HepG2 (cell line): ENCODE measurements around the gene ABHD15. TPM values are rescaled to one million over a fixed set of nuclear protein-coding genes. Genes with fewer than 3 reads are reported as not detected.

ENCODE experiments used
- ATAC-seq: fragments of 200-7000 bp; cut with Tn5 transposase; 3 replicates; pipeline ENCODE4 v1.9.1; 2020; ENCODE audit warnings: mild to moderate bottlenecking, moderate library complexity
- BruUV-seq: library from RNA; stranded (reverse); fragments of 400-500 nt; replicated peaks from 2 replicates; lab custom pipeline; 2021; lab: Mats Ljungman, UMichigan
- CTCF ChIA-PET: fragments of 300-600 bp; formaldehyde crosslinking; extraction: SDS; loops from one replicate; lab custom pipeline; 2021; ENCODE audit warnings: low total read pairs, inconsistent platforms, low intra/inter-chr PET ratio; lab: Yijun Ruan, JAX
- POLR2A ChIA-PET: fragments of 350-600 bp; sonication (Branson Sonifier 250); formaldehyde crosslinking; loops from one replicate; lab custom pipeline; 2020; ENCODE audit warnings: antibody characterized with exemption, inconsistent platforms; lab: Yijun Ruan, JAX
- DNase-seq: peaks from one replicate; pipeline ENCODE4 v3.0.0-alpha.2; 2015; ENCODE audit warnings: low spot score
- FAIRE-seq: peaks from 3 replicates; lab custom pipeline; 2011; peaks lifted over from hg19 to GRCh38; lab: Jason Lieb, UNC
- H2AFZ ChIP-seq: one replicate; pipeline ENCODE4 v1.6.1; 2011; ENCODE audit warnings: low read length, inconsistent platforms
- H3K27ac ChIP-seq: fragments of 300-600 bp; 3 replicates; pipeline ENCODE4 v1.8.0; 2011; ENCODE audit warnings: mixed run types, mild to moderate bottlenecking, mixed read lengths, low read length, inconsistent platforms; ENCODE audit not compliant: insufficient read depth; ENCODE audit errors: extremely low read length
- H3K27me3 ChIP-seq, 2 experiments: fragments of 200-600 bp in 1 of 2; 2 replicates in 1 of 2; 3 replicates in 1 of 2; pipeline versions ENCODE4 v1.6.0 to v1.8.0; 2011; ENCODE audit warnings: low read length in 2 of 2, mild to moderate bottlenecking in 2 of 2, moderate library complexity in 2 of 2, inconsistent platforms in 1 of 2; ENCODE audit not compliant: insufficient read depth in 2 of 2, control insufficient read depth in 1 of 2
- H3K36me3 ChIP-seq, 2 experiments: fragments of 200-600 bp in 1 of 2; replicated peaks in 1 of 2; 2 replicates in 1 of 2; 3 replicates in 1 of 2; pipeline versions ENCODE4 v1.5.1 to v1.8.0; 2011; ENCODE audit warnings: low read length in 2 of 2, inconsistent platforms in 1 of 2; ENCODE audit not compliant: insufficient read depth in 2 of 2, control insufficient read depth in 1 of 2
- H3K4me1 ChIP-seq: 2 replicates; pipeline ENCODE4 v1.5.1; 2012; ENCODE audit warnings: low read length, inconsistent platforms; ENCODE audit not compliant: insufficient read depth
- H3K4me2 ChIP-seq: 2 replicates; pipeline ENCODE4 v1.6.0; 2011; ENCODE audit warnings: low read depth, low read length, inconsistent platforms
- H3K4me3 ChIP-seq, 3 experiments: fragments of 200-600 bp in 1 of 3; sonication (generic), shearing (Covaris generic) in 1 of 3; replicated peaks in 1 of 3; 2 replicates each; pipeline ENCODE4 v1.5.1; 2011 to 2016; ENCODE audit warnings: low read length in 3 of 3, inconsistent platforms in 2 of 3, low read depth in 2 of 3, mild to moderate bottlenecking in 2 of 3, control low read depth in 1 of 3, mixed read lengths in 1 of 3; ENCODE audit not compliant: insufficient read depth in 1 of 3
- H3K79me2 ChIP-seq: one replicate; pipeline ENCODE4 v1.6.1; 2011; ENCODE audit warnings: low read length, inconsistent platforms; ENCODE audit not compliant: insufficient read depth
- H3K9ac ChIP-seq: 2 replicates; pipeline ENCODE4 v1.6.0; 2011; ENCODE audit warnings: mild to moderate bottlenecking, low read depth, low read length, inconsistent platforms; ENCODE audit not compliant: insufficient read depth
- H3K9me3 ChIP-seq: 2 replicates; pipeline ENCODE4 v1.5.1; 2012; ENCODE audit warnings: mild to moderate bottlenecking, low read length
- H4K20me1 ChIP-seq: 2 replicates; pipeline ENCODE4 v1.6.0; 2011; ENCODE audit warnings: inconsistent platforms, mild to moderate bottlenecking, low read length, moderate library complexity; ENCODE audit not compliant: insufficient read depth
- NFKBIZ ChIP-seq: IDR thresholded peaks from 2 replicates; pipeline ENCODE4 v1.6.1; 2018; ENCODE audit warnings: missing genetic modification reagents, missing compliant biosample characterization
- POGZ ChIP-seq: sonication (generic); formaldehyde crosslinking; IDR thresholded peaks from 2 replicates; pipeline ENCODE4 v1.4.0; 2020; ENCODE audit warnings: mild to moderate bottlenecking, missing genetic modification reagents
- TEAD2 ChIP-seq: sonication (generic); formaldehyde crosslinking; IDR thresholded peaks from 2 replicates; pipeline ENCODE4 v1.9.0; 2021; ENCODE audit warnings: missing genetic modification reagents
- ZNF205 ChIP-seq: IDR thresholded peaks from 2 replicates; pipeline ENCODE4 v1.6.1; 2018; ENCODE audit warnings: missing biosample characterization, missing genetic modification reagents
- ZNF343 ChIP-seq: sonication (generic); formaldehyde crosslinking; IDR thresholded peaks from 2 replicates; pipeline ENCODE4 v1.4.0; 2020; ENCODE audit warnings: mild to moderate bottlenecking, missing genetic modification reagents
- ZNF446 ChIP-seq: sonication (generic); formaldehyde crosslinking; IDR thresholded peaks from 2 replicates; pipeline ENCODE4 v1.5.0; 2020; ENCODE audit warnings: mild to moderate bottlenecking, missing genetic modification reagents
- ZSCAN31 ChIP-seq: sonication (generic); formaldehyde crosslinking; IDR thresholded peaks from 2 replicates; pipeline ENCODE4 v1.5.0; 2020; ENCODE audit warnings: low read depth, mild to moderate bottlenecking, missing genetic modification reagents
- WGBS: methylation state at CpG from one replicate; pipeline ENCODE4 v1.1.6; 2017; ENCODE audit warnings: low lambda C conversion rate; 5-methylcytosine and 5-hydroxymethylcytosine counted together
- in situ Hi-C: cut with HindIII; loops from 2 replicates; pipeline ENCODE4 v1.10.0; 2017; ENCODE audit warnings: low pct_unique_long_range_greater_than_20kb; ENCODE audit not compliant: extremely low pct_ligation_motif_present
- intact Hi-C: fragments of 100-400 bp; cut with micrococcal nuclease; formaldehyde crosslinking; loops from one replicate; pipeline ENCODE4 v1.10.0; 2022; ENCODE audit not compliant: unreplicated experiment
- polyA plus RNA-seq, 8 experiments: library from polyadenylated mRNA; depleted of rRNA in 3 of 8; stranded (reverse) in 7 of 8; unstranded in 1 of 8; fragments of >200 nt; fragmentation: Illumina TruSeq in 4 of 8; extraction: Trizol in 4 of 8; gene quantifications; 2 replicates each; pipeline versions ENCODE4 v1.2.1 to v1.2.3, GENCODE V29; 2011 to 2016; ENCODE audit warnings: low read depth in 4 of 8, missing spikeins in 1 of 8, mixed read lengths in 1 of 8; ENCODE audit not compliant: insufficient read depth in 1 of 8
- total RNA-seq, 5 experiments: library from RNA; depleted of rRNA; stranded (reverse); fragments of >200 nt; fragmentation: Illumina TruSeq; extraction: Trizol; gene quantifications; 2 replicates each; pipeline ENCODE4 v1.2.3, GENCODE V29; 2016; ENCODE audit warnings: low read depth in 1 of 5
- TF ChIP-seq, protein P1 (sequence below): sonication (generic); formaldehyde crosslinking; IDR thresholded peaks from 2 replicates; pipeline ENCODE4 v1.8.0; 2022; ENCODE audit warnings: mild to moderate bottlenecking, missing genetic modification reagents
- TF ChIP-seq, protein P2 (sequence below): IDR thresholded peaks from 2 replicates; pipeline ENCODE4 v1.4.0; 2020; ENCODE audit warnings: mild to moderate bottlenecking, missing genetic modification reagents
- TF ChIP-seq, protein P3 (sequence below): sonication (generic); formaldehyde crosslinking; IDR thresholded peaks from 2 replicates; pipeline ENCODE4 v1.4.0; 2020; ENCODE audit warnings: mild to moderate bottlenecking, low read depth, missing genetic modification reagents
- TF ChIP-seq, protein P4 (sequence below): IDR thresholded peaks from 2 replicates; pipeline ENCODE4 v1.6.1; 2016

The ABHD15 gene
- total and polyA plus RNA-seq, 2 of the 13 experiments (the other 11 are each of a cell fraction or from before 2014, with no cell fraction given): 2.4 to 7.7 TPM

DNA sequence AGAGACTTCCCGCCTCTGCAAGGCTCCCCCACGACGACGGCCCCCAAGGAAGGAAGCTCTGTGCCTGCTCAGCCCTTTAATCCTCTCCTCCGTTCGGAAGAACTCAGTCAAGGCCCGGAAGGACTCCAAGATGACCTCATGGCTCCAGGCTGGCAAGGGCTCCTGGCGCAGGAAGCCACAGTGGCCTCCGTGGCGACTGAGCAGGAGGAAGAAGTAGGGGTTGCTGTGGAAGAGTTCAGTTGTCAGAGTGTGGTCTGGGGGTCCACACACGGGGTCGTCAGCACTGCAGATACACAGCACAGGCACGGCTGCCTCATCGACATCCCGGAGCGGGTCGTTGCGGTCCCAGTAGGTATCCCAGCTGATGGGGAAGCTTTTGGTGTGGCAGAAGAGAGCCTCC is 4.2 kb downstream of the ABHD15 start (continued):
- no peak for TF ChIP-seq POGZ (CRISPR knock-in tag)
- no peak for TF ChIP-seq NFKBIZ (CRISPR knock-in tag)
- TF ChIP-seq ZNF446 (CRISPR knock-in tag): no peak
- no peak for TF ChIP-seq ZNF343 (CRISPR knock-in tag)
- no peak for TF ChIP-seq ZNF205 (CRISPR knock-in tag)
- TF ChIP-seq, all 625 proteins: peak for 0

DNA sequence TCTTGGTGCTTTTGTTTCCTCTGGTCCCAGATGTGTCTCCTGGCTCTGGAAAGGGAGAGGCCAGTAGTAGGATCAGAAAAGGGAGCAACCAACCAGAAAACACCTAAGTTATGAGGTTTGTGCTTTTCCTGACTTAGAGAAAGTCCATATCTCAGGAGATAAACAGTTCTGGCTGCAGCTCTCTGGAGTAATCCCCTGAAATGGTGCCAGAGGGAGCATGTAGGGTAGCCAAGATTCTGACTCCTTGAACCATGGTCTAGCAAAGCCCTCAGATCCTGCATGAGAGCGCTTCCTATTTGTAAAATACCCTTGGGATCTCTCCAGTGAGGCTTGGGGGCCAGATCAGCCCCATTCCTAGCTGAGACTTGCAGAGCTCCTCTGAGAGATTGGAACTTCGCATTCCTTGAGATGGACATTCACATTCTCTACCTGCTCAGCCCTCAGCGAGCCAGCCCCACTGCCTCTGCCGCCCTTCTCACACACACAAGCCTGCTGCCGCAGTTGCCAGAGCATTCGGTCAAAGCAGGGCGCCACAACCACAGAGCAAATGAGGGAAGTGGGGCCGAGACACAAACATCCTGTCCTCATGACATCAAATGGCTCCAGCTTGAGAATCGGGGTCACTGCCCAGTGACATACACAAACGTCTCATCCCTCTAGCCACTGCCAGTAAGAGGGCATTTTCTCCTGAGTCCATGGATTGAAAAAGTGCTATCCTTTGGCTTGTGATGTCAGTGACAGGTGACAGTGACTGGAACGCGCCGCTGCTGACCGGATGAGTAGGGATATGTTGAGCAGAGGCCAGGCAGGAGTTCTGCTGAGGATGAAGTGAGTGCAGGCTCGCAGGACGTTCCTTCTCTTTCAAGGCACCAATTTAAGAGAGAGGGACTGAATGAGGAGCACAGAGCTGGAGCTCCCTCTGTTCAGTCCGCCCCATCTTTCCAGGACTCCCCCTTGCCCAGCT is 5.0 kb downstream of the ABHD15 start:
- ChIA-PET POLR2A (interaction anchor here (1.4 kb wide), 1 partner anchor 13 kb away, joined by 3 read pairs; no protein-coding TSS in a partner anchor), CTCF (no interaction called here)
- Histone ChIP-seq H3K79me2 (no peaks in the 10 kb centered on the region), H3K27me3 (no peaks in the 10 kb centered on the region), H3K9ac (no peak overlapping the region), H3K4me3 (no peak overlapping the region), H2AFZ (no peak overlapping the region), H3K27ac (no peak overlapping the region), H3K4me1 (peaks cover 36% of the 10 kb centered on the region), H3K9me3 (no peaks in the 10 kb centered on the region), H3K4me2 (no peak overlapping the region), H4K20me1 (0 out of 2 replicates have a peak, but pooled peaks cover 5% of the 10 kb centered on the region), H3K36me3 (no peaks in the 10 kb centered on the region; a peak in 1 of 5 replicates)
- 97% methylated on average over 15 of the region's 17 CpGs for WGBS
- no peak for DNase-seq
- ATAC-seq: no peak
- no peak for FAIRE-seq
- in situ Hi-C loops (no loop called here), intact Hi-C loops (loop anchor here (10.0 kb wide), 1 partner anchor 267 kb away; the partner anchor contains the start of gene NUFIP2)
- no TSS peak for BruUV-seq
- TF ChIP-seq, protein P1, sequence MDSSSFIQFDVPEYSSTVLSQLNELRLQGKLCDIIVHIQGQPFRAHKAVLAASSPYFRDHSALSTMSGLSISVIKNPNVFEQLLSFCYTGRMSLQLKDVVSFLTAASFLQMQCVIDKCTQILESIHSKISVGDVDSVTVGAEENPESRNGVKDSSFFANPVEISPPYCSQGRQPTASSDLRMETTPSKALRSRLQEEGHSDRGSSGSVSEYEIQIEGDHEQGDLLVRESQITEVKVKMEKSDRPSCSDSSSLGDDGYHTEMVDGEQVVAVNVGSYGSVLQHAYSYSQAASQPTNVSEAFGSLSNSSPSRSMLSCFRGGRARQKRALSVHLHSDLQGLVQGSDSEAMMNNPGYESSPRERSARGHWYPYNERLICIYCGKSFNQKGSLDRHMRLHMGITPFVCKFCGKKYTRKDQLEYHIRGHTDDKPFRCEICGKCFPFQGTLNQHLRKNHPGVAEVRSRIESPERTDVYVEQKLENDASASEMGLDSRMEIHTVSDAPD (CRISPR knock-in tag): no peak
- no peak for TF ChIP-seq ZSCAN31 (CRISPR knock-in tag)
- TF ChIP-seq, protein P2, sequence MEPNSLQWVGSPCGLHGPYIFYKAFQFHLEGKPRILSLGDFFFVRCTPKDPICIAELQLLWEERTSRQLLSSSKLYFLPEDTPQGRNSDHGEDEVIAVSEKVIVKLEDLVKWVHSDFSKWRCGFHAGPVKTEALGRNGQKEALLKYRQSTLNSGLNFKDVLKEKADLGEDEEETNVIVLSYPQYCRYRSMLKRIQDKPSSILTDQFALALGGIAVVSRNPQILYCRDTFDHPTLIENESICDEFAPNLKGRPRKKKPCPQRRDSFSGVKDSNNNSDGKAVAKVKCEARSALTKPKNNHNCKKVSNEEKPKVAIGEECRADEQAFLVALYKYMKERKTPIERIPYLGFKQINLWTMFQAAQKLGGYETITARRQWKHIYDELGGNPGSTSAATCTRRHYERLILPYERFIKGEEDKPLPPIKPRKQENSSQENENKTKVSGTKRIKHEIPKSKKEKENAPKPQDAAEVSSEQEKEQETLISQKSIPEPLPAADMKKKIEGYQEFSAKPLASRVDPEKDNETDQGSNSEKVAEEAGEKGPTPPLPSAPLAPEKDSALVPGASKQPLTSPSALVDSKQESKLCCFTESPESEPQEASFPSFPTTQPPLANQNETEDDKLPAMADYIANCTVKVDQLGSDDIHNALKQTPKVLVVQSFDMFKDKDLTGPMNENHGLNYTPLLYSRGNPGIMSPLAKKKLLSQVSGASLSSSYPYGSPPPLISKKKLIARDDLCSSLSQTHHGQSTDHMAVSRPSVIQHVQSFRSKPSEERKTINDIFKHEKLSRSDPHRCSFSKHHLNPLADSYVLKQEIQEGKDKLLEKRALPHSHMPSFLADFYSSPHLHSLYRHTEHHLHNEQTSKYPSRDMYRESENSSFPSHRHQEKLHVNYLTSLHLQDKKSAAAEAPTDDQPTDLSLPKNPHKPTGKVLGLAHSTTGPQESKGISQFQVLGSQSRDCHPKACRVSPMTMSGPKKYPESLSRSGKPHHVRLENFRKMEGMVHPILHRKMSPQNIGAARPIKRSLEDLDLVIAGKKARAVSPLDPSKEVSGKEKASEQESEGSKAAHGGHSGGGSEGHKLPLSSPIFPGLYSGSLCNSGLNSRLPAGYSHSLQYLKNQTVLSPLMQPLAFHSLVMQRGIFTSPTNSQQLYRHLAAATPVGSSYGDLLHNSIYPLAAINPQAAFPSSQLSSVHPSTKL (CRISPR knock-in tag): no peak
- TF ChIP-seq TEAD2 (CRISPR knock-in tag): no peak
- TF ChIP-seq, protein P3, sequence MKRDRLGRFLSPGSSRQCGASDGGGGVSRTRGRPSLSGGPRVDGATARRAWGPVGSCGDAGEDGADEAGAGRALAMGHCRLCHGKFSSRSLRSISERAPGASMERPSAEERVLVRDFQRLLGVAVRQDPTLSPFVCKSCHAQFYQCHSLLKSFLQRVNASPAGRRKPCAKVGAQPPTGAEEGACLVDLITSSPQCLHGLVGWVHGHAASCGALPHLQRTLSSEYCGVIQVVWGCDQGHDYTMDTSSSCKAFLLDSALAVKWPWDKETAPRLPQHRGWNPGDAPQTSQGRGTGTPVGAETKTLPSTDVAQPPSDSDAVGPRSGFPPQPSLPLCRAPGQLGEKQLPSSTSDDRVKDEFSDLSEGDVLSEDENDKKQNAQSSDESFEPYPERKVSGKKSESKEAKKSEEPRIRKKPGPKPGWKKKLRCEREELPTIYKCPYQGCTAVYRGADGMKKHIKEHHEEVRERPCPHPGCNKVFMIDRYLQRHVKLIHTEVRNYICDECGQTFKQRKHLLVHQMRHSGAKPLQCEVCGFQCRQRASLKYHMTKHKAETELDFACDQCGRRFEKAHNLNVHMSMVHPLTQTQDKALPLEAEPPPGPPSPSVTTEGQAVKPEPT (CRISPR knock-in tag): no peak
- TF ChIP-seq, protein P4, sequence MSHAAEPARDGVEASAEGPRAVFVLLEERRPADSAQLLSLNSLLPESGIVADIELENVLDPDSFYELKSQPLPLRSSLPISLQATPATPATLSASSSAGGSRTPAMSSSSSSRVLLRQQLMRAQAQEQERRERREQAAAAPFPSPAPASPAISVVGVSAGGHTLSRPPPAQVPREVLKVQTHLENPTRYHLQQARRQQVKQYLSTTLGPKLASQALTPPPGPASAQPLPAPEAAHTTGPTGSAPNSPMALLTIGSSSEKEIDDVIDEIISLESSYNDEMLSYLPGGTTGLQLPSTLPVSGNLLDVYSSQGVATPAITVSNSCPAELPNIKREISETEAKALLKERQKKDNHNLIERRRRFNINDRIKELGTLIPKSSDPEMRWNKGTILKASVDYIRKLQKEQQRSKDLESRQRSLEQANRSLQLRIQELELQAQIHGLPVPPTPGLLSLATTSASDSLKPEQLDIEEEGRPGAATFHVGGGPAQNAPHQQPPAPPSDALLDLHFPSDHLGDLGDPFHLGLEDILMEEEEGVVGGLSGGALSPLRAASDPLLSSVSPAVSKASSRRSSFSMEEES: no peak
